ENCODE data around the gene DAG1. TPM values are rescaled to one million over a fixed set of nuclear protein-coding genes. Genes with fewer than 3 reads are reported as not detected.

Gene DAG1
- total RNA-seq, 1 experiment from 2014 or later, result 226 TPM

DNA sequence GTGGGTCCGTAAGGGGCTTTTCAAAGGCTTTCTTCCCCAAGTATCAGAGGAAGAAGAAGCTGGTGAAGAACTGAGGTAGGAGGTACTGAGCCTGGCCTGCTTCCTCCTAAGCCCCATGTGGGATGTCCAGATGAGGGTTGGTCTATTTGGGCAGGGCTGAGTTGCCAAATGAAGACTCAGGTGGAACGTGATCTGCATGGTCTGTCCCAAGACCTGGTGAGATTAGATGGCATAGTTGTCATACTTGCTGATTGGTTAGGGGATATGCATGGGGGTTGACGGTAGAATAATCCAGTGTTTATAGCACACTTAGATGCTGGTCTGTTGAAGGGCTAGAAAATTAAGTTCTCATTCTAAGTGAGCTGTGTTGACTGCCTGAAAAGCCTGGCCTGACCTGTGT, 47.9 kb downstream of the DAG1 start:
- H3K36me3 Mint-ChIP-seq (ENCODE audit: insufficient read depth, unreplicated experiment), result peaks cover 69% of the 10 kb centered on the region
- intact Hi-C loops (cut with micrococcal nuclease; ENCODE audit: unreplicated experiment), result no loop called here
- H3K4me1 Mint-ChIP-seq (ENCODE audit: low read depth, unreplicated experiment), result peaks cover 53% of the 10 kb centered on the region
- TF ChIP-seq, protein P1, sequence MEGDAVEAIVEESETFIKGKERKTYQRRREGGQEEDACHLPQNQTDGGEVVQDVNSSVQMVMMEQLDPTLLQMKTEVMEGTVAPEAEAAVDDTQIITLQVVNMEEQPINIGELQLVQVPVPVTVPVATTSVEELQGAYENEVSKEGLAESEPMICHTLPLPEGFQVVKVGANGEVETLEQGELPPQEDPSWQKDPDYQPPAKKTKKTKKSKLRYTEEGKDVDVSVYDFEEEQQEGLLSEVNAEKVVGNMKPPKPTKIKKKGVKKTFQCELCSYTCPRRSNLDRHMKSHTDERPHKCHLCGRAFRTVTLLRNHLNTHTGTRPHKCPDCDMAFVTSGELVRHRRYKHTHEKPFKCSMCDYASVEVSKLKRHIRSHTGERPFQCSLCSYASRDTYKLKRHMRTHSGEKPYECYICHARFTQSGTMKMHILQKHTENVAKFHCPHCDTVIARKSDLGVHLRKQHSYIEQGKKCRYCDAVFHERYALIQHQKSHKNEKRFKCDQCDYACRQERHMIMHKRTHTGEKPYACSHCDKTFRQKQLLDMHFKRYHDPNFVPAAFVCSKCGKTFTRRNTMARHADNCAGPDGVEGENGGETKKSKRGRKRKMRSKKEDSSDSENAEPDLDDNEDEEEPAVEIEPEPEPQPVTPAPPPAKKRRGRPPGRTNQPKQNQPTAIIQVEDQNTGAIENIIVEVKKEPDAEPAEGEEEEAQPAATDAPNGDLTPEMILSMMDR (IDR thresholded peaks at IDR 0.05; ENCODE audit: unreplicated experiment), result no peak
- BruUV-seq (replicated peaks), result no TSS peak
- H3K27me3 Mint-ChIP-seq (ENCODE audit: unreplicated experiment), result no peaks in the 10 kb centered on the region
- CTCF ChIA-PET, result interaction anchor here (0.6 kb wide), 2 partner anchors 64 to 523 kb away, joined by 3 to 4 read pairs; no protein-coding TSS in a partner anchor
- no peak overlapping the region for H3K4me3 Mint-ChIP-seq (ENCODE audit: low read depth, unreplicated experiment)
- no peak overlapping the region for H3K27ac Mint-ChIP-seq (ENCODE audit: unreplicated experiment)
- DNase-seq, result no peak
- H3K9me3 Mint-ChIP-seq (ENCODE audit: low read depth, unreplicated experiment), result no peaks in the 10 kb centered on the region

DNA sequence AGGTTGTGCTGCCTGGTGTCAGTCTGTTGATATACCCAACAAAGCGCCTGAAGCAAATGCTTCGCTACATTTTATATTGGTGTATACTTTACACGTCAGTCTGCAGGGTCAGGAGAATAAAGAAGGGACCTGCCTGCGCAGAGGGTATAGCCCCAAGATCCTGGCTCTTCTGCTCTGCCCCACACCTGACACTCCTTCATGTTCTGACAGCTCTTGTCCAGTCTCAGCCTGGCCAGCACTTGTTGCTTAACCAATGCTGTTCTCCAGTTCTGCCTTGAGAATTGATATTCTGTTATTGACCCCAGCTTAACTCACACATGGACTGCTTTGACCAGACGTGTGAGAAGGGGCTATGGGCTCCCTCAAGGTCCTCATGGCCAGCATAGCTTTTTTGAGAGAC, 48.4 kb downstream of the DAG1 start:
- BruUV-seq (replicated peaks), result no TSS peak
- peak overlapping the region; percentile 64 for H3K27ac Mint-ChIP-seq (ENCODE audit: unreplicated experiment)
- H3K4me3 Mint-ChIP-seq (ENCODE audit: low read depth, unreplicated experiment), result no peak overlapping the region
- no peaks in the 10 kb centered on the region for H3K9me3 Mint-ChIP-seq (ENCODE audit: low read depth, unreplicated experiment)
- TF ChIP-seq, protein P1 (IDR thresholded peaks at IDR 0.05; ENCODE audit: unreplicated experiment), result no peak
- peaks cover 67% of the 10 kb centered on the region for H3K36me3 Mint-ChIP-seq (ENCODE audit: insufficient read depth, unreplicated experiment)
- CTCF ChIA-PET, result interaction anchor here (0.6 kb wide), 2 partner anchors 64 to 522 kb away, joined by 3 to 4 read pairs; no protein-coding TSS in a partner anchor
- DNase-seq, result no peak
- no peaks in the 10 kb centered on the region for H3K27me3 Mint-ChIP-seq (ENCODE audit: unreplicated experiment)
- H3K4me1 Mint-ChIP-seq (ENCODE audit: low read depth, unreplicated experiment), result peaks cover 49% of the 10 kb centered on the region
- intact Hi-C loops (cut with micrococcal nuclease; ENCODE audit: unreplicated experiment), result no loop called here

DNA sequence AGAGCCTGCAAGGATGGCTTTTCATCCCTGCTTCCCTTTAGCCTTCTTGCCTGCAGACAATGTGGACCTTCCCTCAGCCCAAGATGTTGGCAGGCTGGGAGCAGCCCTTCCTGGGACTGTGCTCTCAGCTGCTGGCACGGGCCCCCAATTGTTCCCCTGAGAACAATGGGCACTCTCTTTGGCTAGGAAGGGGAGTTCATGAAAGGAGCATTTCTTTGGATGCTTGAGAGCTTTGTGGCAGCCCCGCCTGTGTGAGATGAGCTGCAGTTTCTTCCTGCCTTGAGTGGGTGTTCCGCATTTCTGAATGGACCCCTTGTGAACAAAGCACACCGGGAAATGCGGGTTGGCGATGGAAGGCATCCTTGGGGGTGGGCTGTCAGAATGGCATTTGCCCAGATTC, 49.2 kb downstream of the DAG1 start:
- peaks cover 60% of the 10 kb centered on the region for H3K36me3 Mint-ChIP-seq (ENCODE audit: insufficient read depth, unreplicated experiment)
- H3K9me3 Mint-ChIP-seq (ENCODE audit: low read depth, unreplicated experiment), result no peaks in the 10 kb centered on the region
- intact Hi-C loops (cut with micrococcal nuclease; ENCODE audit: unreplicated experiment), result no loop called here
- peak; percentile 58 for DNase-seq
- H3K4me1 Mint-ChIP-seq (ENCODE audit: low read depth, unreplicated experiment), result peaks cover 45% of the 10 kb centered on the region
- TF ChIP-seq, protein P1 (IDR thresholded peaks at IDR 0.05; ENCODE audit: unreplicated experiment), result no peak
- CTCF ChIA-PET, result interaction anchor here (0.9 to 1.0 kb wide), 2 partner anchors 9 to 63 kb away, joined by 3 to 4 read pairs; no protein-coding TSS in a partner anchor
- no TSS peak for BruUV-seq (replicated peaks)
- peak overlapping the region; percentile 30 for H3K4me3 Mint-ChIP-seq (ENCODE audit: low read depth, unreplicated experiment)
- H3K27me3 Mint-ChIP-seq (ENCODE audit: unreplicated experiment), result no peaks in the 10 kb centered on the region
- H3K27ac Mint-ChIP-seq (ENCODE audit: unreplicated experiment), result peak overlapping the region; percentile 64

DNA sequence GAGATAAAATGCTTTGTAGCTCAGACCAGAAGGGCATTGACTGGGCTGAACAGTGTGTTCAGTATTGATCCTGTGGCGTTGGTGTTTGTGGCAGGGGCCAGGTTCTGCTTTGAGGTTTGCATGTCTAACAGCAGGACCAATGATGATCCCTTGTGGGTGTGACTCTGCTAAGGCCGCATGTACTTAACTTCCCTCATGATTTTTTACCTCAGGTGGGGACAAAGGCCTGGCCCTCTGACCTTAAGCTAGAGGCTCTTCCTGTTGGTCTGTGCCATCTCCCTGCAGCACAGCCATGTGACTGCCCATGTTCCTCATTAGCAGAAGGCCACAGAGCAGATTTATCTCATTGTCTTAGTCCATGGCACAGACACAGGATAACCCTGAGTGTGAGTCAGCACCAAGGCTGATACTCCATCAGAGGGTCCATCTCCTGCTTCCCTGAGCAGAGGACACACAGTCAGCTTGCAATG, 49.9 kb downstream of the DAG1 start:
- no peak overlapping the region for H3K4me3 Mint-ChIP-seq (ENCODE audit: low read depth, unreplicated experiment)
- peaks cover 60% of the 10 kb centered on the region for H3K36me3 Mint-ChIP-seq (ENCODE audit: insufficient read depth, unreplicated experiment)
- TF ChIP-seq, protein P1 (IDR thresholded peaks at IDR 0.05; ENCODE audit: unreplicated experiment), result no peak
- BruUV-seq (replicated peaks), result no TSS peak
- intact Hi-C loops (cut with micrococcal nuclease; ENCODE audit: unreplicated experiment), result no loop called here
- no peaks in the 10 kb centered on the region for H3K27me3 Mint-ChIP-seq (ENCODE audit: unreplicated experiment)
- DNase-seq, result no peak
- H3K4me1 Mint-ChIP-seq (ENCODE audit: low read depth, unreplicated experiment), result peaks cover 45% of the 10 kb centered on the region
- H3K27ac Mint-ChIP-seq (ENCODE audit: unreplicated experiment), result peak overlapping the region; percentile 16
- CTCF ChIA-PET, result interaction anchor here (0.6 to 1.0 kb wide), 3 partner anchors 10 to 341 kb away, joined by 3 to 4 read pairs (median 4); no protein-coding TSS in a partner anchor
- H3K9me3 Mint-ChIP-seq (ENCODE audit: low read depth, unreplicated experiment), result no peaks in the 10 kb centered on the region

All from Calu3 (cell line).